Vagina (tissue), 2 donors: ENCODE data around the gene TESMIN.

ENCODE experiments used
- CTCF ChIP-seq, 3 experiments: fragments of 450-650 bp in 2 of 3; fragments of 200-600 bp in 1 of 3; sonication (generic) in 1 of 3; IDR thresholded peaks; one replicate each; pipeline ENCODE4 v1.5.1; 2017 to 2019; ENCODE audit warnings: antibody characterized with exemption in 3 of 3, mild to moderate bottlenecking in 2 of 3, moderate library complexity in 2 of 3
- POLR2A ChIP-seq, 2 donors: fragments of 450-650 bp; IDR thresholded peaks; one replicate each; pipeline ENCODE4 v1.6.1; 2017; ENCODE audit warnings: antibody characterized with exemption in 2 of 2, mild to moderate bottlenecking in 2 of 2, moderate library complexity in 2 of 2
- POLR2AphosphoS5 ChIP-seq, 2 donors: sonication (generic); formaldehyde crosslinking; IDR thresholded peaks; one replicate each; pipeline ENCODE4 v1.9.0; 2017; ENCODE audit warnings: antibody characterized with exemption in 2 of 2, mild to moderate bottlenecking in 2 of 2, low read depth in 1 of 2; ENCODE audit not compliant: insufficient read depth in 1 of 2

GRCh38 chr11:68669301-68670090 is 81.8 kb downstream of the TESMIN start:
- TF ChIP-seq CTCF (IDR thresholded peaks at IDR 0.05) (no peak), POLR2A (IDR thresholded peaks at IDR 0.05) (no peak), POLR2AphosphoS5 (IDR thresholded peaks at IDR 0.05; ENCODE audit: insufficient read depth in 1 of 2, low read depth in 1 of 2) (no peak)
